Activated CD4-positive, alpha-beta T cell treated with anti-CD3 and anti-CD28 coated beads, Interleukin-2, amount 50 U/mL, for 1 hour (primary cell): Measurements from ENCODE around the gene MYL3.
"Not testable (repeated sequence)": the region's sequence is repeated elsewhere in the genome, so short reads cannot be mapped to it uniquely, and the experiment has no call there.

ENCODE experiments used
- DNase-seq: peaks from one replicate; pipeline ENCODE4 v3.0.0-alpha.2; 2020

Gene MYL3

DNA sequence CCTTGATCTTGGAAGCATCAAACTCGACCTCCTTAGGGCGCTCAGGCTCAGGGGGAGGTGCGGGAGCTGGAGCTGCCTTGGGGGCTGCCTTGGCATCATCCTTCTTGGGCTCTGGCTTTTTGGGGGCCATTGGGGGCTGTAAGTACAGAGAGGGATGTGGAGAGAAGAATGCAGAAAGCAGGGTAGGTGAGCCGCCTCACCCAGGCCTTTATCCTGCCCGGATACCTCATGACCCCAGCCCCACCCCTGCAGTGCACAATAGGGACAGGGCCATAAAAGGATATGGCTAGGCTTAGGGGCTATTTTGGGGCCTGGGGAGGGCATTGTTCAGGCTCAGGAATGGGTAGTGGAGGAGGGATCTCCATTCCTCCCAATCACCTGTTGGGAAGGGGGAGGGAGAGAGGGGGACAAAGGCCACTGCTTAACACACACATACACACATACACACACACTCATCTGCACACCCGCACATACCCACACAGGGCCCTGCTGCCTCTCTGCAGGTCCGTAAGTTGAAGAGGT, at the start of gene MYL3:
Gene MYL3, minus strand, starts transcription at position 184 of the 522 bp plus-strand sequence. Its CDS starts 54 bp downstream, at position 130.
- DNase-seq = no peak

DNA sequence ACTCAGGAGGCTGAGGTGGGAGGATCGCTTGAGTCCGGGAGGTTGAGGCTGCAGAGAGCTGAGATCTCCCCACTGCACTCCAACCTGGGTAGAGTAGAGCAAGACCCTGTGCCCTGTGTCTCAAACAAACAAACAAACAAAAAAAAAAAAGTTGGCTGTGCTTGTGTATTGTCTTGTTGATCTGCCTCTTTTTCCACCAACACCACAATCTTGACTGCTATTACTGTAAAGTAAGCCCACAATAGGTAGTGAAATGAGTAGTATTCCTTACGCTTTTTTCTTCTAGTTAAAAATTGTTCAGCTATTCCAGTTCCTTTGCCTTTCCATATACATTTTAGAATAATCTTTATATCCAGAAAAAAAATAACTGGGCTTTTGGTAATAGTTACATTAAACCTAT, 49.7 kb upstream of the MYL3 start:
- DNase-seq = no peak

DNA sequence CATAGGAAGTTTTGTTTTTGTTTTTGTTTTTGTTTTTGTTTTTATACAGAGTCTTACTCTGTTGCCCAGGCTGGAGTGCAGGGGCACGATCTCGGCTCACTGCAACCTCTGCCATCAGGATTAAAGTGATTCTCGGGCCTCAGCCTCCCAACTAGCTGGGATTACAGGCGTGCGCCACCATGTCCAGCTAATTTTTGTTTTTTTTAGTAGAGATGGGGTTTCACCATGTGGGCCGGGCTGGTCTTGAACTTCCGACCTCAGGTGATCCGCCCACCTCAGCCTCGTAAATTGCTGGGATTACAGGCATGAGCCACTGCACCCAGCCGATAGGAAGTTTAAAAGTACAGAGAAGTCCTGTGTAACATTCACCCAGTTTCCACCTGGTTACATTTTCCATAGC, 47.7 kb upstream of the MYL3 start:
- not testable (repeated sequence) for DNase-seq

DNA sequence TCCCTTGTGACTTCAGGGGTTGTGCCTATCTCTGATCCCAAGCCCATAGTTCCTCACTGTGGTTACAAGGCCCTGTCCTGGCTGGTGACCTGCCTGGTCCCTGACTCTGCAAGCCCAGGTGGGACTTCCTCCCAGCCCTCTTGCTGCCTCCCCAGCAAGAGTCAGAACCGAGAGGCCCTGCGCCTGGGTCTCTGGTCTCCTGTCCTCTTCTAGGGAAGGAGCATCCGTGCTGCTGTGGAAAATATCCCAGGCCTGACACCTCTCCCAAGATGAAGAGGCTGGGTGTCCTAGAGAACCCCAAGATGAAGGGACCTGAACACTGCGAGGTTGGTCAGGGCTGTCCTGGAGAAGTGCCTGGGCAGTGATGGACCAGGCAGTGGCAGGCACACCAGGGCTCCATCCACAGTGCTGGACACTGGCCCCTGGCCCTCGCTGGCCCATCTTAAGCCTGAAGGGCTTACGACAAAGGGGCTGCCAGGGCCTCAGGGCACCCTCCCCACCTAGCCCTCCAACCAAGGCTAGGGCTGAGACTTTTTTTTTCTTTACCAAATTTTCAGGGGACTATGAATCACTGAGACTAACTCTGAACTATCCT, 47.0 kb upstream of the MYL3 start:
- no peak for DNase-seq

DNA sequence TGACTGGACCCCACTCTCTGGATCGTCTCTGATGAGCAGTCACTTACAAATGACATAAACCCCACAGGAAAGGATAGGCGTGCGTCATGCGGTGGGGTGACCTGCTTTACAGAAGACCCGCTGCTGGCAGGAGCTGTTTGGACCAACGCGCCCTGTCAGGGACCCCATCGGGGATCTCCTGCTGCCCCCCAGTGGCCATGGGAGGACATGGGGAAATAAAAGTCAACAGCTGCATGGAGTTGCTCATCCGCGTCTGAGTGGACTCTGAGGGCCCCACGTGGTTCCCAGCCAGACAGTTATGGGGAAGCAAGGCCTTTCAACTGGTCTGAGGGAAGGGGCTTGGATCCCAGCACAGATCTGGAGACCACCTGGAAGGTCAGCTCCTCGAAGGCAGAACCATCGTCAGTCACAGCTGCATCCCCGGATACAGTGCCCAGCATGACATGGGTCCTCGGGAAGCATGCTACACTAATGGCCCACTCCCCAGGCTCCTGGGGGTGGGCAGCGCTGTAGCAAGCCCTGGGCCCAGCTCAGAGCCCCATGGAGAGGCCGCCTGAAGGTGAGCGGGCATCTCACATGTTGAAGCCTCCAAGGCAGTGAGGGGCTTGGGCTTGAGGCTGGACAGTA, 46.4 kb upstream of the MYL3 start:
- DNase-seq = peak; percentile 77

DNA sequence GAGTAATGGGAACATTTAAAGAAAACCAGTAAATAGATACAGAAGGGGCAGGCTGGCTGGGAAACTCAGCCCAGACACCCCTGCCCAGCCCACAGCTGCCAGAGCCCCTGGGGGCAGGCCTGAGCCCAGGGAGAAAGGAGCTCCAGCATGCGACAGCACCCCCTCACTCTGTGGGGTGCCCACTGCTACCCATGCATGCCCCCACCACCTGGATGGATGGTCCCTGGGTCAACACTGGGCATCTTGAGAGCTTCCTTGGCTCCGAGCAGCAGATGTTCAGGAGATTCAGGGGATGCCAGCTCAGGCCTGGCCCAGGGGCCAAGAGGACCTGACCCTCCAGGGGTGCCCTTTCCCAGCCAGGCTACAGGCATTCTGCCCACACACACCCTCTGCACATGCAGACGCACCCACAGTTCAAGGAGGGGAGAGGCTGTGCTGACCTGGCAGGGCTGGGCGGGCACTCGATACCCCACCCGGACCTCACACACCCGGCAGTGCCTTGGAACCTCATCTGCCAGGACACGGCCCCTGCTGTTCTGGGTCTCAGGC, 45.8 kb upstream of the MYL3 start:
- DNase-seq = no peak

DNA sequence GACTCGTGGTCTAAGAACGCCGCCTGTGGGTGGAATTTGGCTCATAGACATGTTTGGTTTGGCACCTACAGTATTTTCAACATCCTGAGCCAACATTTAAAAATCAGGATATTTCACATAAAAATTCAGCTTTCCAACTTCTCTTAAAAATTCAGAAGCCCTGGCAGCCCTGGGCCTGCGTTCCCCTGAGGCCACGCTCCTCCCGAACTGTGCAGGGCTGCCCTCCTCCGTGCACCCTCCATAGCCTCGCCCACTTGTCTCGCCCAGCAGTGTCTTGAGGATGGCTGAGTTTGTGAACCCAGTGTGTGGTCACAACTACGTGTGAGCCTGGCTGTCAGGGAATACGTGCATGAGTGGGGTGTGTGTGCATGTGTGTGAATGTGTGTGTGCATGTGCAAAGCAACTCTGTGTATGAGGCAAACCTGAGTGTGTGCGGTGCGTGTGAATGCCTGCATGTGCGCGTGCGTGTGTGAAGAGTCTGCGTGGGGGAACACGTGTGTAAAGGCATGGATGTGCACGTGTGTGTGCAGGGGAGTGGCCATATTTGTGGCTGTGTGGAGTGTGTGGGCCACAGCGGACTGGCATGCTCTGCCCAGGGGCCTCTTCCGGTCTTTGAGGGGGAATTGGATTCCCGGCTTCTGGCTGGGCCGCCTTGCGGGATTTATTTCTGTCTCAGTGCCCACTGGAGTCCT, 45.2 kb upstream of the MYL3 start:
- DNase-seq = no peak

DNA sequence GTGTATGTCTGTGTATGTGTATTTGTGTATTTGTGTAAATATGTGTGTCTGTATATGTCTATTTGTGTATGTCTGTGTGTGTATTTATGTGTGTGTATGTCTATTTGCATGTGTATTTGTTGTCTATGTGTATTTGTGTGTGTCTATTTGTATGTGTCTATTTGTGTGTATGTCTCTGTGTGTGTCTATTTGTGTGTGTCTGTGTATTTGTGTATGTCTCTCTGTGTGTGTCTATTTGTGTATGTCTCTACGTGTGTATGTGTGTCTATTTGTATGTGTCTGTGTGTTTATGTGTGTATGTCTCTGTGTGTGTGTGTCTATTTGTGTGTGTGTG, 44.7 kb upstream of the MYL3 start:
- DNase-seq = no peak

DNA sequence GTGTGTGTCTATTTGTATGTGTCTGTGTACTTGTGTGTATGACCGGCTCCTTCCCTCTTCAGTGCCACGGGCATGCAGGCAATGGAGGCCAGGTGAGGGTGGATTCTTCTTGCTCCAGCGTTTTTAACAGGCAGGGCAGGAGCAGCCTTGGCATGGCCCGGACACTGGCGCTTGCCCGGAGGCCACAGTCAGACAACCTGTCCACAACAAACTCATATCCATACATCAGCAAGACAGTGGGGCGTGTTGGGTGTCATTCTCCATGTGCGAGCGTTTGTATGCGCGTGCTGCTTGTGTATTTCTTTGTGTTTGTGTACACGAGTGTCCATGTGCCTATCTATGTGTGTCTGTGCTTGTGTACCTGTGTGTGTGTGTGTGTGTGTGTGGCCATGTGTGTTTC, 44.0 kb upstream of the MYL3 start:
- DNase-seq = no peak

DNA sequence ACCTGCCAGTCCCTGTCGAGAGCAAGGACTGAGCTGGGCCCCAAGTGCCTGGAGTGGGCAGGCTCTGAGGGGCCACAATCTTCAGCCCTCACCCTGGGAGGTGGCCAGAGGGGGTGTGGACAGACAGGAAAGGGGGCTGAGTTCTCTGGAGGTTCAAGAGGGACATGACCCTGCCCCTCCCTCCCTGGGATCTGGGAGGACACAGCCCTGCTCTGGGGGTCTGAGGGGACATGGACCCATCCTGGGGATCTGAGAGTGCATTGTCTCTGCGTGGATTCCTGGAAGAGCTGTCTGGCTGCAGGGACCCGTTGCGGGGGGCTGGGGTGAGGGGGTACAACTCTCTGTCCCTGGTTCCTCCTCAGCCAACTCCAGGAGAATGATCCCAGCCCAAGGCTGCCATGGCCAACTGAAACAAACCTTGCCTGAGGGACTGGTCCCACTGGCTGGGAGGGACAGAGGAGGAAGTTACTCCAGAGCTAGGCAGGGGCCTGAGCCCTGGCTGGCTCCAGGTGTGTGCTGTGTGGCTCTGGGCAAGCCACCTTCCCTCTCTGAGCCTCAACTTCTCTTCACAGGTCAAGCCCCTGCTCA, 43.3 kb upstream of the MYL3 start:
- DNase-seq = no peak

DNA sequence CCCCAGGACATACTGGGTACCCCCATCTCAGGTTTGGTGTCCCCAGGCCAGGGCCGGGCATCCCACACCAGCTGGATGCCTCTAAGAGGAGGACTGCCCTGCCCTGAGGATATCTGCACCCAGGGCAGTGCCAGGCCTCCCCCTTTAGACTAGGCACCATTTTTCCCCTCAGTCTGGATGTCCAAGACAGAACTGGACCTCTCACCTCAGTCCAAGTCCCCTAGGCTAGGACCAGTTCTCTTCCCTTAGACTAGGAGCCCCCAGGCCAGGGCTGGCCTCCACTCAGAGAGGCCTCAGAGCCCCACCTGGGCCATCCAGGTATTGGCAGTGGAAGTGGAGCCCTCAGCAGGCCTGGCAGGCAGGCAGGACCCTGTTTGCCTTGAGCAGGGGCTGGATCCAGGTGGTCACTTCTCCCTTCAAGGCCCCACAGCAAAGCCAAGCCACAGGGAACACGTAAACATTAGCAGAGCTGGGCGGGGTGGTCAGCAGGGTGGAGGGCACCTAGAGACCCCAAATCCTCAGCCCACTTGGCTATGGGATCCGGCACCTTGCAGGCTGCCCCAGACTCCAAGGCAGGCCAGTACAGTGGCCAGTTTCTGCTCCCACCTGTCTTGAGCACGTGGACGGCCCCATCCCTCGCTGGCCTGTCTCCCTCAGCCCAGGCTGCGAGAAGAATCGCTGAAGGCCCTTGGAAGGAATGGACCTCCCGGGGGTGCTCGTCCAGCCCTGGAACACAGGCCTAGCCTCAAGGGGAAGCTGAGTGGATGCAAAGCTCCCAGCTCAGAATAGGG, 42.6 kb upstream of the MYL3 start:
- no peak for DNase-seq

DNA sequence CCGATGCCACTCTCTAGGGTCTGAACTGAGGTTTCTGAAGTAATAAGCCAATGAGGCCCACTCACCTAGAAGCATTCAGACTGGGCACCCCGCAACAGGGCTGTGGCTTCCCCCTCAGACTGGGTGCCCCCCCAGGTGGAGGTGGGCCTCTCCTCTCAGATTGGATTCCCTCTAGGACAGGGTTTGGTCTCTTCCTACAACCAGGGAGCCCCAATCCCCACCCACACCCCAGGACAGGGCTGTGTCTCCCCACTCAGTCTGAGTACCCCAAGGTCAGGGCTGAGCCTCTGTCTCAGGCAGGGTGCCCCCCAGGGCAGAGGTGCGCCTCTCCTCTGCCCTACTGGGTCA, 41.9 kb upstream of the MYL3 start:
- DNase-seq = no peak

DNA sequence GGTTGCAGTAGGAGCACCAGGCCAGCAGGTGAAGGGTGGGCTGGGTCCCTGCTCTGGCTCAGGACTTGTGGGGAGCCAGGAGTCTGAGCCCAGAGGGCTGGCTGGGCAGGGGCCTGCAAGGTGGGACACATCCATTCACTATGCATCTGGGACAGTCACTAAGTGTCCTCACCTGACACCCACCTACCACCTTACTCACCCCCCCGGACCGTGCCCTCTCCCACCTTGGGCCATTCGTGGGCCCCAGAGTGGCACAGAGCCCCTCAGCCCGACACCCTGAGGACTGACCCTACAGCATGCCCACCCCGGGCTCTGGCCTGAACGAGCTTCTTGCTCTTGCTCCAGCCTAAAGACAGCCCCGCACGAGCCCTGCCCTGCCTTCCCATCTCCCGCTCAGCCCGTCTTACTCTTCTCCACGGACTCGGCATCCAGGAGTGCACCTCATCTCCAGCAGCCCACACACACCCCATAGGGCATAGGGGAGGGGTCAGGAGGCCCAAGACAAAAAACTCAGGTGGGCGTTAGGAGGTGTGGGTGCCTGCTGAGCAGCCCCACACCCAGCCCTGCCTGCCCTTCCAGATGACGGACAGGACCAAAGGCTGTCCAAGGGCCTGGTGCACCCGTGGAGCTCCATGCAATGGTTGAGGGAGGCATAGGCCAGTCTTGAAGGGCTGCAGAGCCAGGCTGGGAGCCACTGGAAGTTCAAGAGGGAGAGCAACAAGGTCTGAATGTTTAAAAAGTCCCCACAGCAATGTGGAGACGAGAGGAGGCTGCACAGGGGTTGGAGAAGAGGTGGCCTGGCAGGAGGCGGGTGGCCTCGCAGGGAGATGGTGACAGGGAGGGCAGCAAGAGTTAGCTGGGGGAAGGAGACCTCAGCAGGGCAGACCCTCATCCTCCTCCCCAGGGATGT, 41.3 kb upstream of the MYL3 start:
- no peak for DNase-seq

DNA sequence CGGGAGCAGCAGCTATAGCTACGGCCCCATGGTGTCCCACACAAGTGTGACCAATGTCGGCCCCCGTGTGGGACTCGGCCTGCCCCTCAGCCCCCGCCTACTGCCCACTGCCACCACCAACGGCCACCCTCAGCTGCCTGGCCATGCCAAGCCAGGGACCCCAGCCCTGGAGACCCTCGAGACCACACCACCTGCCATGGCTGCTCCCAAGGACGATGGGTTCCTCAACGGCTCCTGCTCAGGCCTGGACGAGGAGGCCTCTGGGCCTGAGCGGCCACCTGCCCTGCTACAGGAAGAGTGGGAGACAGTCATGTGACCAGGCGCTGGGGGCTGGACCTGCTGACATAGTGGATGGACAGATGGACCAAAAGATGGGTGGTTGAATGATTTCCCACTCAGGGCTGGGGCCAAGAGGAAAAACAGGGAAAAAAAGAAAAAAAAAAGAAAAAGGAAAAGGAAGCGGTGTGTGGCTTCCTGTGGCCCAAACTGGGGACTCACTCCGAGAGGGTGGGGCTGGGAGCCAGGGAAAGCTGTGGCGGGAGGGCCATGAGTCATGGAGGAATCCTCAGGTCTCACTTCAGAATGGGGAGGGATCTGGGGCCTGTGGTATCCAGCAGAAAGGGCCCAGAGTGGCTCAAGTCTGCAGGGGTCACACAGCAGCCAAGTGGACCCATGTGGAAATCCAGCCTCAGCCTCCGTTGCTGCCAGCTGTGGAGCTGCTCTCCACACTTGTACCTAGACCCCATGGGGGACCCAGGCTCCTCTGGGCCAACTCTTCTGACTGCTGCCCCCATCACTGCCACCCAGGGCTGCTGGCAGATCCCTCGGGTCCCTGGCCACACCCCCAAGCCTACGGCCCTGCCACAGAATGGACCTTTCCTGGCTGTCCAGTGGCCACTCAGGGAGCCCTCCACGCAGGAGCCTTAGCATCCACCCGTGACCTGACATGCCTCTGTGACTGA, 40.4 kb upstream of the MYL3 start:
- no peak for DNase-seq

DNA sequence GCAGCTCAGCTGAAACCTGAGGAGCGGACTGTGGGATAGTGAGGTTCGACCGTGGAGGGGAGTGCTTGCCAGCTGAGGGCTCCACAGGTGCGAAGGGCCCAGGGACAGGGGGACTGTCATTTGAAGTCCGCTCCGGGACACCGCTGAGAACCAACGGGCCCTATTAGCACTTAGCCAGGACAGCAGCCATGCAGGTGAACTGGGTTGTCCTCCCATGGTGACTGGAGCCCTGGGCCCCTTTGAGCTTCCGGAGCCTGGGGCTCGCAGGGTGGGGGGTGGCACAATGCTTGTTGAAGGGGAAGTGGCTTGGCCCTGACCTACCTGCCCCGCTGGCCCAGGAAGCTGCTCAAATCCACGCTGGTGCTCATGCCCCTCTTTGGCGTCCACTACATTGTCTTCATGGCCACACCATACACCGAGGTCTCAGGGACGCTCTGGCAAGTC, 39.0 kb upstream of the MYL3 start:
- no peak for DNase-seq

DNA sequence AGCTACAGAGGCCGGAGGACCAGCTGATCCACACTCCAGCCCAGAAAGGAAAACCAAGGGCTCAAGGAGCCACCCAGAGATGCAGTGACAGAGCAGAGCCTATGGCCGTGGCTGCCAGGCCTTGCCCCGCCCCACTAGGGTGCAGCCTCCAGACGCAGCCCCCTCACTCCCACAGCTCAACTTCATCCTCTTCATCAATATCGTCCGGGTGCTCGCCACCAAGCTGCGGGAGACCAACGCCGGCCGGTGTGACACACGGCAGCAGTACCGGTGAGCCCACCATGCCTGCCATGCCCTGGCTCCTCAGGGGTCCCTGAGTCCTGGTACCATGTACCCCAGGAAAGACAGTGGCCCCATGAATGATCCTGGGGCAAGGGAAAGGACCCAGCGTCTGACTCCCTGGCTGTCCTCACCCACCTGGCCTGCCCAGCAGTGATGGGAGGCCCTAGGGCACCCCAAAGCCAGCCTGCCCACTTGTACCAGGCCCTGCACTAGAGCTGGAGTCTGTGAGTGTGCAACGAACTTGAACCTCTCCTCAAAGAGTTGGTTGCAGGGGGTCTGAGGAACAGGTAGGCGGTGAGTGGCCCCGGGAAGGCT, 38.4 kb upstream of the MYL3 start:
- DNase-seq = no peak

DNA sequence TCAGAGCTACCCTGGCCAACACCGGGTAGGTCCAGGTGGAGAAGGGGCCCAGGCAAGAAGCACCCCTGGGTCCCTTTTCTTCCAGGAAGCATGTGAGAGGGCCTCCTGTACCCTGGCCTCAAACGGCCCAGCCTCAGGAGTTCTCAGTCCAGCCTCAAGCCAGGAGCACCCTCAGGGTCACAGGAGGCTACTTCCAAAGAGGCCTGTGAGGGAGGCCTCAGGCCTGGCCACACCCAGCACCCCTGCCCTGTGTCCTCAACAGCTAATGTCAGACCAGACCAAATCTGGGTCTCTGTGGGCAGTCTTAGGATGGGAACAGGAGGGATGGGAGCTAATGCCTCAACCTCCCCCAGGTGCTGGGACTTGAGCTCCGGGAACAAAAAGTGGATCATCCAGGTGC, 37.8 kb upstream of the MYL3 start:
- no peak for DNase-seq

DNA sequence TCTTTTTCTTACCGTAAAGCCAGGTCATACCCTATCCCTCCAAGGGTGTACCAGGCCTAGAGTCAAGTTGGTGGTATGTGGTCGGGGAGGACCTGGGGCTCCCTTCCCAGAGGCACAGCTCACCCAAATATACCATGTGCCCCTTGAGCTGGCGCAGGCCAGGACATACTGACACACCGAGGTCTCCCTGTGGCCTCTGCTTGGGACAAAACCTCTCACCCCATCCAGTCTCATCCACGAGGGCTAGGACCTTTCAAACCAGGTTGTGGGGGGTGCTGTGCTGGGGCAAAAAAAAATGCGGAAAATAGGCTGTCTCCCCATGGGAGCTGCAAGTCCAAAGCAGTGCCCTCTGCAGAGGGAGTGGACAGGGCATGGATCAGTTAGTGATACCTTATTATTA, 37.1 kb upstream of the MYL3 start:
- no peak for DNase-seq

DNA sequence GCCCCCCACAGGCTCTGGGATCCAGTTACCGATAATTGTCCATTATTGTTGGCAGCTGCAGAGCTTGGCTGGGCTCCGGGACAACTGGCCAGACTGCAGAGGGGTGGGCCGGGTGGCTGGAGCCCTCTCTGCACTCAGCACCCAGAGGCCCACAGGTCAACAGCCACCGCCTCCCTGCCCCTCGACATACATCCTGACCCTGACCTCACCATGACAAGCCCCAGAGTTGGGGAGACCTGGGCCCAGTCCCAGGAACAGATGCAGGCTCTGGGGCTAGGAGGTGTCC, 36.7 kb upstream of the MYL3 start:
- no peak for DNase-seq
